HEK293T (cell line): ENCODE data around the gene C1GALT1.

Experiments used
- ARNT ChIP-seq: fragments of 450-650 bp; IDR thresholded peaks from 2 replicates; pipeline ENCODE4 v1.6.1; 2017; ENCODE audit warnings: mild to moderate bottlenecking
- CTBP1 ChIP-seq: fragments of 450-650 bp; IDR thresholded peaks from 2 replicates; pipeline ENCODE4 v1.6.1; 2016; ENCODE audit warnings: borderline replicate concordance
- ELF4 ChIP-seq: fragments of 450-650 bp; IDR thresholded peaks from 2 replicates; pipeline ENCODE4 v1.6.1; 2017; ENCODE audit warnings: antibody characterized with exemption
- FOXA1 ChIP-seq: fragments of 450-650 bp; IDR thresholded peaks from 2 replicates; pipeline ENCODE4 v1.6.1; 2016; ENCODE audit warnings: mild to moderate bottlenecking
- HDGF ChIP-seq: fragments of 450-650 bp; IDR thresholded peaks from 2 replicates; pipeline ENCODE4 v1.6.1; 2017; ENCODE audit warnings: antibody characterized with exemption, borderline replicate concordance
- L3MBTL2 ChIP-seq: fragments of 450-650 bp; conservative IDR thresholded peaks from 2 replicates; pipeline ENCODE4 v1.6.1; 2016; ENCODE audit warnings: mild to moderate bottlenecking
- LEF1 ChIP-seq: fragments of 450-650 bp; IDR thresholded peaks from 2 replicates; pipeline ENCODE4 v1.6.1; 2017; ENCODE audit warnings: mild to moderate bottlenecking, borderline replicate concordance
- NFRKB ChIP-seq: fragments of 450-650 bp; IDR thresholded peaks from 2 replicates; pipeline ENCODE4 v1.6.1; 2016; ENCODE audit warnings: mild to moderate bottlenecking, moderate library complexity
- SUZ12 ChIP-seq: fragments of 450-650 bp; IDR thresholded peaks from 2 replicates; pipeline ENCODE4 v1.6.1; 2016; ENCODE audit warnings: mild to moderate bottlenecking

GRCh38 chr7:7263297-7264230 is 81.2 kb downstream of the C1GALT1 start:
- TF ChIP-seq FOXA1, result no peak
- no peak for TF ChIP-seq L3MBTL2
- no peak for TF ChIP-seq LEF1
- no peak for TF ChIP-seq HDGF
- no peak for TF ChIP-seq SUZ12
- no peak for TF ChIP-seq CTBP1
- no peak for TF ChIP-seq ELF4
- TF ChIP-seq ARNT, result no peak
- TF ChIP-seq NFRKB, result no peak
